LNCAP (cell line): ENCODE data around the gene TEAD1.

ENCODE experiments used
- TF ChIP-seq, protein P1 (sequence below): fragments of 450-650 bp; IDR thresholded peaks from 2 replicates; pipeline ENCODE4 v1.5.1; 2017; ENCODE audit warnings: mild to moderate bottlenecking

TEAD1 gene

DNA sequence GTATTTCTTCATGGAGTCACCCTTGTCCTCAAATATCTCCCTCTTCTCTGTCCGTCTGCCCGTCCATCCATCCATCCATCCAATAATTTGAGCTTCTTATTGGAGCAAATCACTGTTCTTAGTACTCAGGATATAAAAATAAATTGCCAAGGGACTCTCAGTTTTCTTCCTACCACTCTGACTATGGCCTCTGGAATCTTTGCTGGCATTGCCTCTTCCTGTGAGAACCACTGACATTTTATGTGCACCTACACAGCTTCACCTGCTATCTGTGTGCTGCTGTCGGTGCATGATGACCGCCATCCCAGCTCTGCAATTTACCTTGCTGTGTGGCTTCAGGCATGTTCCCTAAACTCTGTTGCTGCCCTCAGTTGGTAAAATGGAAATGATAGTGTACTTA lies 37.9 kb downstream of the TEAD1 start:
- TF ChIP-seq, protein P1, sequence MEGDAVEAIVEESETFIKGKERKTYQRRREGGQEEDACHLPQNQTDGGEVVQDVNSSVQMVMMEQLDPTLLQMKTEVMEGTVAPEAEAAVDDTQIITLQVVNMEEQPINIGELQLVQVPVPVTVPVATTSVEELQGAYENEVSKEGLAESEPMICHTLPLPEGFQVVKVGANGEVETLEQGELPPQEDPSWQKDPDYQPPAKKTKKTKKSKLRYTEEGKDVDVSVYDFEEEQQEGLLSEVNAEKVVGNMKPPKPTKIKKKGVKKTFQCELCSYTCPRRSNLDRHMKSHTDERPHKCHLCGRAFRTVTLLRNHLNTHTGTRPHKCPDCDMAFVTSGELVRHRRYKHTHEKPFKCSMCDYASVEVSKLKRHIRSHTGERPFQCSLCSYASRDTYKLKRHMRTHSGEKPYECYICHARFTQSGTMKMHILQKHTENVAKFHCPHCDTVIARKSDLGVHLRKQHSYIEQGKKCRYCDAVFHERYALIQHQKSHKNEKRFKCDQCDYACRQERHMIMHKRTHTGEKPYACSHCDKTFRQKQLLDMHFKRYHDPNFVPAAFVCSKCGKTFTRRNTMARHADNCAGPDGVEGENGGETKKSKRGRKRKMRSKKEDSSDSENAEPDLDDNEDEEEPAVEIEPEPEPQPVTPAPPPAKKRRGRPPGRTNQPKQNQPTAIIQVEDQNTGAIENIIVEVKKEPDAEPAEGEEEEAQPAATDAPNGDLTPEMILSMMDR, result no peak

DNA sequence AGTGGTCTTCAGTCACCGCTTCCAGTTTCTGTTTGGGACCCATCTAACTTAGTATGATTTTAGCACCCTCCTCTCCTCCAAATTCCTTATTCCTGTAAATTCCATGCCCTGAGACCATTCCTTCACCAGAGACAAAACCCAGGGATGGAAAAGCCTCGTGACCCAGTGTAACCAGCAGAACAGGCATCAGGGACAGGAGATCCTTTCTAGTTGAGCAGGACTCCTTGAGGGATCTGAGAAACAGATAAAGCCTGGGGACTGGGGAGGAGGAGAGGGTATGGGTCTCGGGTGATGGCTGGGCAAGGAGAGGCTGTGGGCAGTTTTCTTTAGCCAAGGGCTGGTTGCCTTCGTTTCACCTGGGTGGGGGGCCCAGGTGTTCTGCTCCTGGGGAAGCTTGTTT lies 40.9 kb downstream of the TEAD1 start:
- TF ChIP-seq, protein P1, result no peak

DNA sequence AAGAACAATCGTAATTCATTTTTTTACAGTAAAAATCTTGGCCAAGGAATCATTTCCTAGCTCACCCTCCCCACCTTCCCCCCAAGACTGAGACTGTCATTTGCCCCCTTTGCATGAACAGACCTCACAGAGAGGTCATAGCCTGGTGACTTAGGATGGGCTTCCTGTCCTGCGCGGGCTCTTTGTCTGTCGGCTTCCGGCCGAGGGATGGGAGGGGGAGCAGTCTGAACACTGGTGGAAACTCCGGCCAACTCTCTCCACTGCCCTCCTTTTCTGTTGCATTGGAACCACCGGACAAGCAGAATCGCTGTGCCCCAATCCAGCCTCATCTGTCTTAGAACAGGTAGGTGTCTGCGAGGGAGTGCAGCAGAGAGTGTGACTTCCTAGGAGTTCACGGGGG lies 41.7 kb downstream of the TEAD1 start:
- TF ChIP-seq, protein P1, result no peak

DNA sequence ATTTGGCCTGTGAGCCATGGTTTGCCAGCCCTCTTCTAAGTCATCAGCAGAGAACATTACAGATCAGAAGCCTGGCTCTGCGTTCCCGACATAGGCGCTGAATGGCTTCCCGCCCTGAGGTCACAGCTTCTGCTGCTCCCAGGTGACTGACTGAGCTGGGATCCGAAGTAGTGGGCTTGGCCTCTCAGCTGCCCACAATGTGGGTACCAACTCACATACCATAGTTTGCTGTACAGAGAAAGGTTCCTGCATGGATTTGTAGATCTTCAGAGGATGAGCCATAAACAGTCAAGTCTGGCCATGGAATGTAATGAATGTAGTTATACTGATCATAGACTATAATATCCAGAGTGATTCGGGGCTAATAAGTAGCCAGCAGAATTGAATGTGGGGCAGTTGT lies 42.6 kb downstream of the TEAD1 start:
- TF ChIP-seq, protein P1, result no peak

DNA sequence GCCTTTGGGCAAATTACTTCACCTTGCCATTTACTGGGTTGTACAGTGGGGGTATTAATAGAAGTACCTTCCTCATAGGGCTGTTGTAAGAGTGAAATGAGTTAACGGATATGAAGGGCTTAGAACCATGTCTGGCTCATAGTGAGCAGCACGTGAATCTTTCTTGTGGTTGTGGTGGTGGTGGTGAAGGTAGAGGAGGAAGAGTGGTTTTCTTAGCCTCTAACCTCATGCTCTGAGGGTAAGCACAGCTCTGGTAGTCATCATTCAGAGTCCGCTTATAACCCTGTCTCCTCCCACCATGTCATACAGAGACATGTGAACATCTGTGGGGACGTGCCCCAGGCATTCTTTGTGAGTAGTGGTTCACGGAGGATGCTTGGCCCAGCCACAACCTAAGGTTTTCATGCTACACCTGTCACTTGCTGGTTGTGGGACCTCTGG lies 43.6 kb downstream of the TEAD1 start:
- TF ChIP-seq, protein P1, result no peak

DNA sequence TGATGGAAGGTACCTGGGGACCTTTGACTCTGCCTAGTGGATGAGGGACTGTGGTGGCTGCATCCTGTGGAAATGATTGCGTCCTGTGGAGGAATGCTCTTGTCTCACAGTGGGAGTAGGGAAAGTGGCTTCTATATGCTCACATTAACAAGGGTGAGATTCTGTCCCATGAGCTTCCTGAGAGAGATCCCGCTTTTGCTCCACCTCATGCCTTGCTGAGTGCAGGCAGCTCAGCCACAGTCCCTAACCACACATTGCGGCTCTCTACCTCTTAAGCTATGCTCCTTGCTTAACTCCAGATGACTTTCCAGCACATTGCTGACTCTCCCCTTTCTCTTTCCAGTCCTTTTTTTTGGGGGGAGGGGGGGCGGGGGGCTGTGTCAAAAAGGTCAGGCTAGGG lies 45.0 kb downstream of the TEAD1 start:
- TF ChIP-seq, protein P1, result no peak

DNA sequence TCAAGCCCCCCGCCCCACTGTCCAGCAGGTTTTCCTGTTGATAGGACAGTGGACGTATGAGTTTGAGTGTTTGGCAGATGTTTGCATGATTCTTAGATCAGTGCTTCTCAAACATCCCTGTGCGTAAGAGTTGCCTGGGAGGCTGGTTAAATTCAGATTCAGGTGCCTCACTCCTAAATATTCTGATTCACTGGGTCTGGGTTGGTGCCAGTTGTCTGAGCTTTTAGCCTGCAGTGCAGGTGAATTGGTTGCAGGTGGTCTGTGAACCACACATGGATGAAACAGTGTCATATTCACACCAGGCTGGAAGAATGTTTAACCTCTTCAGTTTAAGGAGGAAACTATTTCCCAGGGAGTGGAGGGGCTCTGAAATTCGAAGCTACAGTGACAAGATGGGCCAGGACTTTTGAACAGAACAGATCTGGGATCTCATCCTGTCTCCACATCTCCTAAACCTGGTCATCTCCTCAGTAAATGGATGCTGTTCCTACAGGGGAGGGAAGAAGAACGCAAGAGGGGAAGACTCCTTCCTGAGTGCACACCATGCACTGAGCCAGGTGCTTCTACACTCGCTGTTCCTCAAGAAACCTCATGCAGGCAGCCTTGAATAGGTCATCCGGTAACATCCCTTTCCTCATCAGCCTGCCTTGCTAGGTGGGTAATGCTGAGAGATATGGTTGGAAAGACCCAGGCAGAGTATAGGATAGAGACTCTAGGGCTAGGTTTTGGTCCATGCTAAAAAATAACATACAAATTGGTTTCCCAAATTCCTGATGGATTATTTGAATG lies 47.8 kb downstream of the TEAD1 start:
- TF ChIP-seq, protein P1, result no peak
